ENCODE results near the gene SNX30.

SNX30 gene

GRCh38 chr9:112878752-112879151 is 128.2 kb downstream of the SNX30 start:
- H3K4me3 ChIP-seq (ENCODE audit: low read depth, low read length) = no peak overlapping the region
- no peak for DNase-seq (ENCODE audit: low read depth)
- TF ChIP-seq, protein P1, sequence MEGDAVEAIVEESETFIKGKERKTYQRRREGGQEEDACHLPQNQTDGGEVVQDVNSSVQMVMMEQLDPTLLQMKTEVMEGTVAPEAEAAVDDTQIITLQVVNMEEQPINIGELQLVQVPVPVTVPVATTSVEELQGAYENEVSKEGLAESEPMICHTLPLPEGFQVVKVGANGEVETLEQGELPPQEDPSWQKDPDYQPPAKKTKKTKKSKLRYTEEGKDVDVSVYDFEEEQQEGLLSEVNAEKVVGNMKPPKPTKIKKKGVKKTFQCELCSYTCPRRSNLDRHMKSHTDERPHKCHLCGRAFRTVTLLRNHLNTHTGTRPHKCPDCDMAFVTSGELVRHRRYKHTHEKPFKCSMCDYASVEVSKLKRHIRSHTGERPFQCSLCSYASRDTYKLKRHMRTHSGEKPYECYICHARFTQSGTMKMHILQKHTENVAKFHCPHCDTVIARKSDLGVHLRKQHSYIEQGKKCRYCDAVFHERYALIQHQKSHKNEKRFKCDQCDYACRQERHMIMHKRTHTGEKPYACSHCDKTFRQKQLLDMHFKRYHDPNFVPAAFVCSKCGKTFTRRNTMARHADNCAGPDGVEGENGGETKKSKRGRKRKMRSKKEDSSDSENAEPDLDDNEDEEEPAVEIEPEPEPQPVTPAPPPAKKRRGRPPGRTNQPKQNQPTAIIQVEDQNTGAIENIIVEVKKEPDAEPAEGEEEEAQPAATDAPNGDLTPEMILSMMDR (IDR thresholded peaks at IDR 0.05; ENCODE audit: low read depth, low read length, missing control alignments) = no peak
- in situ Hi-C loops (cut with HindIII; ENCODE audit: low sequenced_read_pairs) = no loop called here

DNA sequence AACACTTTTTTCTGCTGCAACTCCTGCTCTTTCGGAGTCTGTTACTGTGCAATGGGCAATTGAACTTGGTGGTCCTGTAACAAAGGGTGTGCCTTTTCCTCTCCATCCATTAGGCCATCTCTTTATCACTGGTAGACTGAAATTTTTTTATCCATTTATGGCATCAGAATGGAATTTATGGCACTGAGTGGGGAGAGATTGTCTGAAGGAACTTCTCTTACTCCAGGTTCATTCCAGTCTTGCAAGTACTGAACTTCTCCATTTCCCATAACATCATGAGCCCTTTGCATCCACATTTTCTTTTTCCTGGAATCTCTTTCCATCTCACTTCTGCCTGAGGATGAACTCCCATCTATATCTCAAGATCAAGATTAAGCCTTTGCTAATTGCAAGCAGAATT is 130.1 kb downstream of the SNX30 start:
- TF ChIP-seq, protein P1 (IDR thresholded peaks at IDR 0.05; ENCODE audit: low read depth, low read length, missing control alignments) = no peak
- in situ Hi-C loops (cut with HindIII; ENCODE audit: low sequenced_read_pairs) = no loop called here
- H3K4me3 ChIP-seq (ENCODE audit: low read depth, low read length) = no peak overlapping the region
- no peak for DNase-seq (ENCODE audit: low read depth)

- H3K4me3 ChIP-seq (ENCODE audit: low read depth, low read length) = no peak overlapping the region
- peak; percentile 29 for DNase-seq (ENCODE audit: low read depth)
- TF ChIP-seq, protein P1 (IDR thresholded peaks at IDR 0.05; ENCODE audit: low read depth, low read length, missing control alignments) = no peak
- in situ Hi-C loops (cut with HindIII; ENCODE audit: low sequenced_read_pairs) = no loop called here
Observed at GRCh38 chr9:112881331-112881730, 130.8 kb downstream of the SNX30 start.

DNA sequence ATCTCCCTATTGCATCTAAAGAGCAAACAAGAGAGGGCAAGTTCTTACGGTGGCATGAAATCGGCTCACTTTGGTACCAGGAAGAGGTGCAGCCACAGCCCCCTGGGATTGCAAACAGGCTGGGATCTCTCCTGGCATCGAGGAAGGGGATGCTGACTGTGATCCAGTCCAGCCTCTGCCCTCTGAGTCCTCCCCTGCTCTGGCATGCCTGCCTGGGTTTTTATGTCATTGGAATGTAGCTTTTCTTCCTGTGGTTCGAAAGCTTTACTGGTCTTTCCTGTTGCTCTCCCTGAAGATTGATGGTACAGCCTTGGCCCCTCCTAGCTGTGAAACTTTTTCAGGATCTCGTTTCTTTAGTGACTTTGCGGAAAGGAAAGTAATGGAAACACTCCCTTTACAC is 133.5 kb downstream of the SNX30 start:
- DNase-seq (ENCODE audit: low read depth) = no peak
- no peak overlapping the region for H3K4me3 ChIP-seq (ENCODE audit: low read depth, low read length)
- TF ChIP-seq, protein P1 (IDR thresholded peaks at IDR 0.05; ENCODE audit: low read depth, low read length, missing control alignments) = no peak

GRCh38 chr9:112884721-112885120 is 134.2 kb downstream of the SNX30 start:
- H3K4me3 ChIP-seq (ENCODE audit: low read depth, low read length) = no peak overlapping the region
- DNase-seq (ENCODE audit: low read depth) = no peak
- TF ChIP-seq, protein P1 (IDR thresholded peaks at IDR 0.05; ENCODE audit: low read depth, low read length, missing control alignments) = no peak
- in situ Hi-C loops (cut with HindIII; ENCODE audit: low sequenced_read_pairs) = no loop called here

More for the DNA sequence above, 133.5 kb downstream of the SNX30 start:
- in situ Hi-C loops (cut with HindIII; ENCODE audit: low sequenced_read_pairs) = no loop called here

DNA sequence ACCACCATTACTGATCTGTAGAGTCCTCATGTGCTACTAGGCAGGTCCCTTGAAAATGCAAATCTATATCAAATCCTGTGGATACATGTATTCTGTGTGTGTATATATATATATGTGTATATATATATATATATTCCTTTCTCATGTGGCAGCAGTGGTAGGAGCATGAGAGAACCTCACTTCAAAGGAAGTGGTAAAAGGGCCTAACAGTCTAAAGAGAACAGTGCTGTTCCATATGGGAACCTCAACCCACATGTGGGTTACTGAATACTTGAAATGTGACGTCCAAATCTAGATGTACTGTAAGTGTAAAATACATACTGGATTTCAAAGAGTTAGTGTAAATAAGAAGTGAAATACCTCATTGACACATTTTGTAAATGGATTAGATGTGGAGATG is 134.8 kb downstream of the SNX30 start:
- DNase-seq (ENCODE audit: low read depth) = no peak
- in situ Hi-C loops (cut with HindIII; ENCODE audit: low sequenced_read_pairs) = no loop called here
- no peak overlapping the region for H3K4me3 ChIP-seq (ENCODE audit: low read depth, low read length)
- TF ChIP-seq, protein P1 (IDR thresholded peaks at IDR 0.05; ENCODE audit: low read depth, low read length, missing control alignments) = no peak

DNA sequence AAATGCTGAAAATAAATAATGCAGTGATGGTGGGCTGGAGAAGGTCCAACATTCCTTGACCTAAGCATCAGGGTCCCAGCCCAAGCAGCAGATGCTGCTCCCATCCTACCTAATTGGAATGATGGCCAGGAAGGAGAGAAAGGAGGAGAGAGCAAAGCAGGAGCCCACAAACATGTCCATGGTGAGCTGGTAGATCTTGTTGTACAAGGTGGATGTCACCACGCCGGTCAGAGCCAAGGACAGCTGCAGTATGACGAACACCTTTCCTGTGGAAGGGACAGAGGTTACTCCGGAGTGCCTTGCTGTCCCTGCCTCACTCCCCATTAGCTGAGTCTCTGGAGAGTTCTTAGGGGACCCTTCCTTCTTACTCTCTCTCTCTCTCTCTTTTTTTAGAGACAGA is 135.8 kb downstream of the SNX30 start:
- DNase-seq (ENCODE audit: low read depth) = no peak
- H3K4me3 ChIP-seq (ENCODE audit: low read depth, low read length) = no peak overlapping the region
- in situ Hi-C loops (cut with HindIII; ENCODE audit: low sequenced_read_pairs) = no loop called here
- TF ChIP-seq, protein P1 (IDR thresholded peaks at IDR 0.05; ENCODE audit: low read depth, low read length, missing control alignments) = no peak

Measured in astrocyte of the cerebellum (primary cell).